ENCODE measurements around the gene CAPN12.
A peak's percentile ranks its signal among the peaks of the same experiment; 100 is the strongest.
"Not testable (repeated sequence)": the region's sequence is repeated elsewhere in the genome, so short reads cannot be mapped to it uniquely, and the experiment has no call there.

CAPN12 gene

DNA sequence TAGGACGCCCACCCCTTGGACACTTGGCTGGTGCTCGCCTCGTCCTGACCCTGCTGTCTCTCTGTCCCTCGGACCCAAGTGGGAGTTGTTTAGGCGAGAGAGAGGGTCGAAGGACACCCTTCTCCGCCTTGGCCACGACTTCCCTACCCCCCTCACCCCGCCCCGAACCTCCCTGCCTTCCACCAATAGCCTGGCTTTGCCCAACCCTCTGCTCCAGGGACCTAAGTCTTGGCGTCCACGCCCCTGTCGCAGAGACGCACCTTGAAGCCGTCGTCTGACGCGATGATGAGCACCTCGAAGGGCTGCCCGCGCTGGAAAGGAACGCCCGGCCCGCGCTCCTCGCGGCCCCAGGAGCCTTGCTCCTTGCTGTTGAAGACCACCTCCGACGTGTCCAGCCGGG, 27.3 kb upstream of the CAPN12 start:
- DNase-seq, ATAC-seq: not testable (repeated sequence)

DNA sequence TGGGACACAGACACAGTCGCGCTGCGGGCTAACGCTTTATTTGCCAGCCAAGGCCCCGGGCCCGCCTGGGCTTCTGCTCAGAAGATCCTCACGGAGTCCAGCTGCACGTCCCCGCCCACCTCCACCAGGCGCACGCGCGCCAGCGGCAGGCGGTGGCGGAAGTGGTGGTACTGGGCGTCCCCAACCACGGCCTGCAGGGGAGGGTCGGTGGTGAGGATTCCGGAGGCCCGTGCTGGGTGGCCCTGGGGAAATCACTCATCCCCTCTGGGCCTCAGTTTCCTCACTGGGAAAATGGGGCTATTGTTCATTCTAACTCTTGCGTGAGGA, 26.6 kb upstream of the CAPN12 start:
- peak; percentile 84 for ATAC-seq
- not testable (repeated sequence) for DNase-seq

DNA sequence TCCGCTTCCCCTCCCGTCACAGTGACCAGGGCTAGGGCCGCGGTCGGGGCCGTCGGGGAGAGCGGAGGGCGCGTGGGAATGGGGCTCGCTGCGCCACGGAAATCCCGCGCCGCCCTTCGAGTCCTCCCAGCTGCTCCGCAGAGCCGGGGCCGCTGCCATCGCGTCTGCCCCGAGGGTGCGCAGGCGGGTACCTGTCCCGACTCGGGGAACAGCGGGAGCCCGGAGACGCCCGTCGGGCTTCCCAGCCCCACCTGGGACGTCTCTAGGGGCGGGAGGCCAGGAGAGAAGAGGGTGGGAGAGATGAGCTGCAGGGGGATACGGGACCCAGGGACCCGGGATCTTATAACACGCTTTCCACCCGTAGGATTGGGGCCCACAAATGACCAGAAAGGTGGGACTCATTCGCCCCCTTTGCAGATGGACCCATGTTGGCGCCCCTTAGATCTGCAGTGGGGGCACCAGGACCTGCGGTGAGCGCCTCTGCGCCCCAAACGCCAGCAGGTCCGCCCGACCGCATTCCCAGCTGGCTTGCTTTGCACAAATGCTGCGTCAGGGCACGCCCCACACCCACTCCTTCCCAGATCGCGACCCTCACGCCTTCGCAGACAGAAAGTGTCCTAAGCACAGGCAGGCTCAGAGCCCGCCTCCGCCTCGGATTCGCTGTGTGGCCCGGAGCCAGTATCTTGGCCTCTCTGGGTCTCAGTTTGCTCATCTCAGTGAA, 26.1 kb upstream of the CAPN12 start:
- ATAC-seq, DNase-seq: not testable (repeated sequence)

DNA sequence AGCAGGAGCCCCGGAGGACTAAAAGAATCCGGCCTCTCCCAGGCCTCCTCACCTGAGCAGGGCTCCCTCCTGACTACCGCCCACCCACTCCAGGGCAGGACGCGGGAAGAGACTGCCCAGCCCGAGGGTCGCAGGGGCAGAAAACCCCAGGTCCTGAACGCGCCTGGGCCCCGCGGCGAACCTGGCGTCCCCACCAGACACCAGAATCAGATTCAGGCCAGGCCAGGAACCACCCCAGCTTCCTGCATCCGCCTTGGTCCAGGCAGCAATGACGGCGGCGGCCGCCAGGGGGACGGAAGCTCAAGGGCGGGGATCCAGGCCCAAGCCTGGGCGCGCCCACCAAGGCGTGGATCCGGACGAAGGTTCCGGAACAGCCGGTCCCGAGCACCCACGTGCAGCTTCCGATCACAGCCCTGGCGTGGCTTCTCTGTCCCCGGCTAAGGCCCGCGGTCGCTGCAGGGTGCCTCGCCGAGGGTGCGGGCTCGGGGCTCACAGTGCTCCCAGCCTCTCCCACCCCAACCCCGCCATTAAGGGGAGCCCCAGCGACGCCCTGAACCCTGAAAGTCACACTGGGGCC, 25.4 kb upstream of the CAPN12 start:
- DNase-seq (peak; percentile 92), ATAC-seq (peak; percentile 73)

DNA sequence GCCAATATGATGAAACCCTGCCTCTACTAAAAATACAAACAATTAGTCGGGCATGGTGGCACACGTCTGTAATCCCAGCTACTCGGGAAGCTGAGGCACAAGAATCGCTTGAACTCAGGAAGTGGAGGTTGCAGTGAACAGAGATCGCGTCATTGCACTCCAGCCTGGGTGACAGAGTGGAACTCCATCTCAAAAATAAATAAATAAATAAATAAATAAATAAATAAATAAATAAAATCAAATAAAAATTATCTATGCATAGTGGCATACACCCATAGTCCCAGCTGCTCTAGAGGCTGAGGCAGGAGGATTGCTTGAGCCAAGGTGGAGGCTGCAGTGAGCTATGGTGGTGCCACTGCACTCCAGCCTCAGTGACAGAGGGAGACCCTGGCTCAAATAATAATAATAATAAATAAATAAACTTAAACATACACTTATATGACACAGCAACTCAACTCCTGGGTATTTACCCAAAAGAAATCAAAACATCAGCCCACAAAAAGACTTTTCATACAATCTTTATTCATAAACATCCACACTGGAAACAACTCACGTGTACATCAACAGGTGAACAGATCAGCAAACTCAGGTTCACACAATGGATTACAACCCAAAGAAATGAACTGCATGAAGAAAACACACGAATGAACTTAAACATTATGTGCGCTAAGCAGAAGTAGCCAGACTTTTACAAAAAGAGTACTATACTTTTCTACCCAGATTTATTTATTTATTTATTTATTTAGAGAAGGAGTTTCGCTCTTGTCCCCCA, 22.2 kb upstream of the CAPN12 start:
- no peak for ATAC-seq

DNA sequence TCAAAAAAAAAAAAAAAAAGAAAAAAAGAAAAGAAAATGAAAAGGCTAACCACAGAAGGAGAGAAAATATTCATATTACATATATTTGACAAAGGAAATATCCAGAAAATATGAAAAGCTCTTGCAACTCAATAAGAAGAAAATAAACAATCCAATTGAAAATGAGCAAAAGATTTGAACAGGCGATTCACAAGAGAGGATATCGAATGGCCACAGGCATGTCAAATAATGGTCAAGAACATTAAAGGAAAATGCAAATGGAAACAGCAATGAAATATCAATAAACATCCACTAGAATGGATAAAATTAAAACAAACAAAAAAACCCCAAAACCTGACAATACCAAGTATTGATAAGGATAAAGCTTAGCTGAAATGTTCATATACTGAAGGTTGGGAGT, 20.9 kb upstream of the CAPN12 start:
- ATAC-seq = no peak
- no peak for DNase-seq

More for the DNA sequence above, 22.2 kb upstream of the CAPN12 start:
- no peak for DNase-seq

DNA sequence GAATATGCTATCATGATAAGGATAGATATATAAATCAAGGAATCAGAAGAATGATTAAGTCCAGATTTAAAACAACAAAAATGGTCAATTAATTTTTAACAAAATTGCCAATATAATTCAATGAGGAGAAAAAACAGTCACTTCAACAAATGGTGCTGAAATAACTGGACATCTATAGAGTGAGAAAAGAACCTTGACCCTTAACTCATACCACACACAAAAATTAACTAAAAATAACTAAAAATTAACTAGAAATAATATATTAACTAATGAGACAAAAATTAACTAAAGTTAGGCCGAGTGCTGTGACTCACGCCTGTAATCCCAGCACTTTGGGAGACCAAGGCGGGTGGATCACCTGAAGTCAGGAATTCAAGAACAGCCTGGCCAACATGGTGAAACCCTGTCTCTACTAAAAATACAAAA, 19.5 kb upstream of the CAPN12 start:
- ATAC-seq (no peak), DNase-seq (no peak)

DNA sequence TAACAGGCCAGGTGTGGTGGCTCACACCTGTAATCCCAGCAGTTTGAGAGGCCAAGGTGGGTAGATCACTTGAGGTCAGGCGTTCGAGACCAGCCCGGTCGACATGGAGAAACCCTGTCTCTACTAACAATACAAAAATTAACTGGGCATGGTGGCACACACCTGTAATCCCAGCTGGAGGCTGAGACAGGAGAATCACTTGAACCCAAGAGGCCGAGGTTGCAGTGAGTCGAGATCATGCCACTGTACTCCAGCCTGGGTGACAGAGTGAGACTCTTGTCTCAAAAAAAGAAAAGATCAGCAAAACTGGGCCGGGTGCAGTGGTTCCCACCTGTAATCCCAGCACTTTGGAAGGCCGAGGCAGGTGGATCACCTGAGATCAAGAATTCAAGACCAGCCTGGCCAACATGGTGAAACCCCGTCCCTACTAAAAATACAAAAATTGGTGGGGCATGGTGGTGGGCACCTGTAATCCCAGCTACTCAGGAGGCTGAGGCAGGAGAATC, 17.7 kb upstream of the CAPN12 start:
- ATAC-seq, DNase-seq: not testable (repeated sequence)

DNA sequence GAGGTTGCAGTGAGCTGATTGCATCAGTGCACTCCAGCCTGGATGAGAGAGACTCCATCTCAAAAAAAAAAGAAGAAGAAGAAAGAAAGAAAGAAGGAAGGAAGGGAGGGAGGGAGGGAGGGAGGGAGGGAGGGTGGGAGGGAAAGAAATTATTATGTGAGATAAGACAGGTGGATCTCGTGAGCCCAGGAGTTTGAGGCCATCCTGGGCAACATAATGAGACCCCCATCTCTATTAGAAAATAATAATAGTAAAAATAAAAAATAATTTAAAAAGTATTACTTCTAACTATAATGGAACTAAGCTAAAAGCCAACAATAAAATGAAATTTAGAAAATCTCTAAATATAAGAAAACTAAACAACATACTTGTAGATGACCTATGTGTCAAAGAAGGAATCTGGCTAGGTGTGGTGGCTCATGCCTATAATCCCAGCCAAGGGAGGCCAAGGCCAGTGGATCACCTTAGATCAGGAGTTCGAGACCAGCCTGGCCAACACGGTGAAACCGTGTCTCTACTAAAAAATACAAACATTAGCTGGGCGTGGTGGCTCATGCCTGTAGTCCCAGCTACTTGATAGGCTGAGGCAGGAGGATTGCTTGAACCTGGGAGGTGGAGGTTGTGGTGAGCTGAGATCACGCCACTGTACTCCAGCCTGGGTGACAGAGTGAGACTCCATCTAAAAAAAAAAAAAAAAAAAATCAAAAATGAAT, 16.7 kb upstream of the CAPN12 start:
- DNase-seq = not testable (repeated sequence)

DNA sequence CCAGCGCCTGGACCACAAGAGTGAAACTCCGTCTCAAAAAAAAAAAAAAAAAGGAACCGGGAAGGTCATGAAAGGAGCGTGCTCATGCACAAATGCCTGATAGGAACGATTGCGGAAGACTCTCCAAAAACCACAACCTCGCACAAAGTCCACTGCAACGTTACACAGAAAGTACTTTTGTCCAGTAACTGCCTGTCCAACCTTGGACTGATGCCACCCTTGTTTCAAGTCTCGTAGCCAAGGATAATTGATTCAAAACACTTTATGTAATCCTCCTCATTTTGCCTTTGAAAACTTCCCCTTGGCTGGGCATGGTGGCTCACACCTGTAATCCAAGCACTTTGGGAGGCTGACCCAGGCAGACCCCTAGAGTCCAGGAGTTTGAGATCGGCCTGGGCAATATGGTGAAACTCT, 15.3 kb upstream of the CAPN12 start:
- DNase-seq (no peak), ATAC-seq (no peak)

More for the DNA sequence above, 16.7 kb upstream of the CAPN12 start:
- ATAC-seq = not testable (repeated sequence)

DNA sequence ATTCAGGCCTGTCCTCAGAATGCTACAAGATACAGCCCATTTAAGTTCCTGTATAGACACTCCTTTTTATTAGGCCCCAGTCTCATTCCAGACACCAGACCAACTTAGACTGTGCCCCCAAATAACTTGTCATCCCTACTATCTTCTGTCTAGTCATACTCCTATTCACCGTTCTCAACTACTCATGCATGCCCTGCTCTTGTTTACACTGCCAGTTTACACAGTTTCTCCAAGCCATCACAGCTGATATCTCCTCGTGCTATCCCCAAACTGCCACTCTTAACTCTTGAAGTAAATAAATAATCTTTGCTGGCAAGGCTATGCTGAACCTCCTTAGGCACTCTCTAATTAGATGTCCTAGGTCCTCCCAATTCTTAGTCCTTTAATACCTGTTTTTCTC, 9.9 kb upstream of the CAPN12 start:
- not testable (repeated sequence) for DNase-seq, ATAC-seq

DNA sequence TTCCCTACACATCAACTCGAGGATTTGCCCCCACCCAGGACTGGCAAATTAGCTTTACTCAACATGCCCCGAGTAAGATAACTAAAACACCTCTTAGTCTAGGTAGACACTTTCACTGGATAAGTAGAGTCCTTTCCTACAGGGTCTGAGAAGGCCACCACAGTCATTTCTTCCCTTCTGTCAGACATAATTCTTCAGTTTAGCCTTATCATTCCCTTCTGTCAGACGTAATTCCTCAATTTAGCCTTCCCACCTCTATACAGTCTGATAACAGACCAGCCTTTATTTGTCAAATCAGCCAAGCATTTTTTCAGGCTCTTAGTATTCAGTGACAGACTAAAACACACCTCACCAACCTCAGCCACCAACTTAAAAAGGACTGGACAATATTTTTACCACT, 9.5 kb upstream of the CAPN12 start:
- not testable (repeated sequence) for DNase-seq, ATAC-seq

DNA sequence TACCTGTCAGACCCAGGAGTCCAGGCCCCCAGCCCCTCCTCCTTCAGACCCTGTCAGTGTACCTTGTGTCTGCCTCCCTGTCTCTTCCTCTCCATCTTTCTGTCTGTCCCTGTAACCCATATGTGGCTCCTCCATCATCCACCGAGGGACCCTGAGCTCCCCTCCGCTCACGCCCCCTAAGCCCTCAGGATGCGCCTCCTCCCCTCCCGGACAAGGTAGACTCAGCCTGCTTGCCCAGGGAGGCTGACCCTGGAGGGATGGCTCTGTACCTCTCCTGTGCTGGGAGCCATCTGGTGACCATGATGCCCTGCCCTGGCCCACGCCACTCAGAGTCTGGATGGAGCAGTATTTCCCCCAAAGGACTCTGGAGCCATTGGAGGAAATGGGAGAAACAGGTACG, 1.0 kb upstream of the CAPN12 start:
- no peak for DNase-seq
- no peak for ATAC-seq

DNA sequence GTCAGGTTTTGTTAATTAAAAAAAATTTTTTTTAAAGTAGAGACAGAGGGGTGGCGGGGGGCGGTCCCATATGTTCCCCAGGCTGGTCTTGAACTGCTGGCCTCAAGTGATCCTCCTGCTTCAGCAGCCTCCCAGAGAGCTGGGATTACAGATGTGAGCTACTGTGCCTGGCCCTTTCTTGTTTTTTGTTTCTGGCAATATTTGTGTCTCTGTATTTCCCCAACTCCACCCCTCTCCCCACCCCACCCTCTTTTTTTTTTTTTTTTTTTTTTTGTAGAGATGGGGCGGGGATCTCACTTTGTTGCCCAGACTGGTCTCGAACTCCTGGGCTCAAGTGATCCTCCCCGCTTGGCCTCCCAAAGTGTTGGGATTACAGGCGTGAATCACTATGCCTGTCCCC, 600 bp upstream of the CAPN12 start:
- ATAC-seq = no peak
- no peak for DNase-seq

DNA sequence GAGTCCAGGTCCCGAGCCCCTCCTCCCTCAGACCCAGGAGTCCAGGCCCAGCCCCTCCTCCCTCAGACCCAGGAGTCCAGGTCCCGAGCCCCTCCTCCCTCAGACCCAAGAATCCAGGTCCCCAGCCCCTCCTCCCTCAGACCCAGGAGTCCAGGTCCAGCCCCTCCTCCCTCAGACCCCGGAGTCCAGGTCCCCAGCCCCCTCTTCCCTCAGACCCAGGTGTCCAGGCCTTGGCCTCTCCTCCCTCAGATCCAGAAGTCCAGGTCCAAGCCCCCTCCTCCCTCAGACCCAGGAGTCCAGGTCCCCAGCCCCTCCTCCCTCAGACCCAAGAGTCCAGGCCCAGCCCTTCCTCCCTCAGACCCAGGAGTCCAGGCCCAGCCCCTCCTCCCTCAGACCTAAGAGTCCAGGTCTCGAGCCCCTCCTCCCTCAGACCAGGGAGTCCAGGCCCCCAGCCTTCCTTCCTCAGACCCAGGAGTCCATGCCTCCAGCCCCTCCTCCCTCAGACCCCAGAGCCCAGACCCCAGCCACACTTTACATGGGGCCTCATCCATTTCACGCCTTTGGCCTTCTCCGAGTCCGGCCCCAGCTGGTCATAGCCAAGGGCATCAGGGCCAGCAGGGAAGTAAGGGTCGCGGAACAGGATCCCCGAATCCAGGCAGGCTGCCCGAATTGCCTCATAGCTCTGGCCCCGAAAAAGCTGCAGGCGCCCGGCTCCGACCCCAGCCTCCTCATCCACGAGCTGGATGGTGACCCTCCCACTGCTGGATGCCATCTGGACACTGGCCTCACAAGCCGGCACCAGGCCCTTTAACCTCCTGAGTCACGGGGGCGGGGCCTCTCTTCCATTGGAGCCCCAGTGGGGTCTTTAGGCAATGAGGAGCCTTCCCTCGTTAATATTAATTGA, 628 bp downstream of the CAPN12 start:
- no peak for DNase-seq

DNA sequence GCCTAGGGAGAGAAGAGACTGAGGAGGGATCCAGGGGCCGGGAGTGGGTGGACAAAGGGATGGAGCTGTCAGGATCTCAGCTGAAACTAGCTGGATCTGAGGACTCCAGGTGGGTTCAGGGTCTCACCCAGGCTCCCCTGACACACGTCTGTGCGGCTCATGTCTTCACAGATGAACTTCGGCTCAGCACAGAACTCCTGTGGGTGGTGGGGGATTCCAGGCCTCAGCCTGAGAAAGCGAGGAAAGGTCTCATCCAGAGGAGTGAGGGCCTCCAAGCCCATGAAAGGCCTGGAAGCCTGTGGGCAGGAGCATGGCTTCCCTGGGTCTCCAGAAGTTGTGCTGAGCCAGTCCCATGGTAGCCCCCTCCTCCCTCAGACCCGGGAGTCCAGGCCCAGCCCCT, 1.4 kb downstream of the CAPN12 start:
- ATAC-seq = no peak

More for the DNA sequence above, 628 bp downstream of the CAPN12 start:
- ATAC-seq = no peak

DNA sequence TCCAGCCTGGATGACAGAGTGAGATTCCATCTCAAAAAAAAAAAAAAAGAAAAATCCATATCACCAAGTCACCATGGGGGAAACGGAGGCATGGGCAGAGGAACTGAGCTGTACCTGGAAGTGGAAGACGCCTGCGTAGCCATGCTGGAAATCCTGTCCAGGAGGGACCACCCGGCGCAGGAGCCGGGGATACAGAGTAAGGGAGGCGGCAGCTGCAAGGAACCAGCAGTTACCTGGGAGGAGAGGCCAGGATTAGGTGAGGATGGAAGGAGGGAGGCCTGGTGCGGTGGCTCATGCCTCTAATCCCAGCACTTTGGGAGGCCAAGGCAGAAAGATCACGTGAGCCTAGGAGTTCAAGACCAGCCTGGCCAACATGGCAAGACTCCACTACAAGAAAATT, 2.0 kb downstream of the CAPN12 start:
- ATAC-seq = no peak
- DNase-seq = no peak

More for the DNA sequence above, 1.4 kb downstream of the CAPN12 start:
- no peak for DNase-seq

DNA sequence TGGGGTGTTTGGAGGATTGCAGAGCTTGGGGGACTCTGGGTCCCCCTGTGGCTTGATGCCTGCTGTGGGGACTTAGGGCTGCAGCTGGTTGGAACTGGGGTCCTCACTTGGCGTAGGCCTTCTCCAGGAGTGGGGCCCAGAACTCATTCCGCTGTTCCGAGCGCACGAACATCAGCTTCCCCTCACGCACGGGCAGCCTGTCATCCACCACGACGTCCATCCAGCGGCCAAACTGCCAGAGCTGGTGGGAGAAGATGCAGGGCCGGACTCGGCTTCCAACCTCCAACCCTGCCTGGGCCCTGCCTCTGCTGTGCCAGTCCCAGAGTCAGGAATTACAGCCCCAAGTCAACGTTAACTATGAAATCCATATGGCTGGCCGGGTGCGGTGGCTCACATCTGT, 2.6 kb downstream of the CAPN12 start:
- ATAC-seq = no peak
- DNase-seq = no peak

DNA sequence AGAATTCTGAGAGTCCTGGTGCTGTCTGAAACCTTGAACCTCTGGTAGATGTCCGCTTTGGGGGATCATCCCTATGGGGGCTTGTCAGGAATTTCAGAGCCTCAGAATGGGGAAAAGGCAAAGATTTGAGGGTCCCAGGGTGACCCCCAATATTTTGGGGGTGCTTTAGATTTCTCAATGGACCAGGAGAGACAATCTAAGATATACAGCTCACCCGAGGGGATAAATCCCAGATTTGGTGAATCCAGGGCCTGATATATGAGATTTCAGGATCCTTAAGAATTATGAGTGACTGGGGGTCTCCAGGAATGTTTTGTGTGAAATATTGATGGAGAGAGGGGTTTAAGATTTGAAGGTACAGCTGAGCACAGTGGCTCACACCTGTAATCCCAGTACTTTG, 3.3 kb downstream of the CAPN12 start:
- DNase-seq (no peak), ATAC-seq (no peak)

DNA sequence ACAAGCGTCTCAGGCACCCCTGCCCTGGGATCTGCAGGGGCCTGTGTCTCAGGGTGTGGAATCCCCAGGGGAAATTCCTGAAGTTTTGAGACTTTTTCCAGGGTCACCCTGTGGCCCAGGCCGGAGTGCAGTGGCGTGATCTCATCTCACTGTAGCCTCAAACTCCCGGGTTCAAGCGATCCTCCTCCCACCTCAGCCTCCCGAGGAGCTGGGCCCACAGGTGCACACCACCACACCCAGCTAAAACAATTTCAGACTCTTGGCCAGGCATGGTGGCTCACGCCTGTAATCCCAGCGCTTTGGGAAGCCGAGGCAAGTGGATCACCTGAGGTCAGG, 4.0 kb downstream of the CAPN12 start:
- ATAC-seq (no peak), DNase-seq (no peak)

All from stimulated activated naive CD8-positive, alpha-beta T cell treated with anti-CD3 and anti-CD28 coated beads, Interleukin-15, Interleukin-2, amounts not matched to agents 100 U/mL and 50 U/mL, for 24 hours (primary cell).